ENCODE measurements around the gene ANAPC5.
"Not testable (repeated sequence)": the region's sequence is repeated elsewhere in the genome, so short reads cannot be mapped to it uniquely, and the experiment has no call there.

Gene ANAPC5

DNA sequence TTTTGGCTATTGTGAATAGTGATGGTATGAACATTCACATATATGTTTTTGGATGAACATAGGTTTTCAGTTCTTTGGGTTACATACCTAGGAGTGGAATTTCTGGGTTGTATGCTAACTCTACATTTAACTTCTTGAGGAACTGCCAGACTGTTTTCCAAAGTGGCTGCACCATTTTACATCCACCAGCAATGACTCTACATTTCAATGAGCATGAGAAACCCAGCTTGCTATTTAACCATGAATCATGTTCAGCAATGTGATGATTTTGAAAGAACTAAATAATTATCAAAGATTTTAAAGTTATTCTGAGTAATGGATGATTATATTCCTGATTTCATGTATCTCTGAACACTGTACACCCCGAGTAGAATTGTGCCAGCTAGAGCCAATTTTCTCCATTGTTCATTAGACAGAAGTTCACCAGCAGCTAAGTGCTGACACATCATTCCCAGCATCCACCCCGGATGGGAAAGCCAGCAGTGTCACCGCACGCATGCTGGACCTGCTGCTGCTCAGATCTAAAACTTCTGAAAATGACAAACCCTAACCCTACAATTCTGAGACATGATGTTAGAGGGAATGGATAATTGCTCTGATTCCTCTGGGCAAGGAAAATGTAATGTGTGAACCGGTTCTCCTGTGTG is 13.3 kb upstream of the ANAPC5 start:
- DNase-seq = no peak

DNA sequence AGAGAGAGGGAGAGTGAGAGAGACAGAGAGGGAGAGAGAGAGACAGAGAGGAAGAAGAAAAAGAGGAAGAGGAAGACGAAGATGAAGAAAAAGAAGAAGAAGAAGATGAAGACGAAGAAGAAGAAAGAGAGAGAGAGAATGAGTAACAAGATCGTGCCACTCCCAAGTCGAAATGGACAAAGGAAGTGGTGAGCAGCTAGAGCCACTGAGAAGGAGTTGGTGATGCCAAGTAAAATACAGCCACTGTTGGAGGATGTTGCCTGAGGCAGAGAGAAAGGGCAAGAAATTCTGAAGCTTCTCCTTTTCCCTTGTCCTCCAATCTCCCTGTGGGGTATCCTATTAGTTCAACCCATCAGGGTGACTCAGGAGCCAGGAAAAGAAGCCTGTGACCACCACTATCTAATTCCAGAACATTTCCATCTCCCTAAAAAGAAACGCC is 12.5 kb upstream of the ANAPC5 start:
- no peak for DNase-seq

DNA sequence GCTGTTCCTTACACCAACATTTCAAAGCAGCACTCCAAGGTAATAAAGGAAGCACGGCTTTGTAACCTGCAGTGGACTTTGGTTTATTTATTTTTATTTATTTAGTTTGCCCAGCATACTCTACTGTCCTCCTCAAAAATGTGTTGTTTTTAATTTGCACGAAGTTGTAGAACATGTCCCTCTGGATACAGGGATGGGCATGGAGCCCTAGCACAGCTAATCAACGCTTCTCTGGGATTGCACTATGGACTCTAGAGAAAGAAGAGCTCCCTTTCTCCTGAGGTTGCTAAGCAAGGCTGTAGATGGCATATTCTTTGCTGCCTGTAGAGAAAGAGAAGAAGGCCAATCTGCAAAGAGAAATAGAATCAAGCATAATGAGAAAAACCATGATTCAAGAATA is 5.9 kb upstream of the ANAPC5 start:
- no peak for DNase-seq

DNA sequence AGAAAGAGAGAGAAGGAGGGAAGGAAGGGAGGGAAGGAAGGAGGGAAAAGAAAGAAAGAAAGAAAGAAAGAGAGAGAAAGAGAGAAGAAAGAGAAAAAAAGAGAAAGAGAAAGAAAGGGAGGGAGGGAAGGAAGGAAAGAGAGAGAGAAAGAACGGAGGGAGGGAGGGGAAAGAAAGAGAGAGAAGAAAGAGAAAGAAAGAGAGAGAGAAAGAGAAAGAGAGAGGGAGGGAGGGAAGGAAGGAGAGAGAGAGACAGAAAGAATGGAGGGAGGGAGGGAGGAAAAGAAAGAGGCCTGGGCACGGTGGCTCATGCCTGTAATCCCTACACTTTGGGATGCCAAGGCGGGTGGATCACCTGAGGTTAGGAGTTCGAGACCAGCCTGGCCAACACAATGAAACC is 5.1 kb upstream of the ANAPC5 start:
- no peak for DNase-seq

DNA sequence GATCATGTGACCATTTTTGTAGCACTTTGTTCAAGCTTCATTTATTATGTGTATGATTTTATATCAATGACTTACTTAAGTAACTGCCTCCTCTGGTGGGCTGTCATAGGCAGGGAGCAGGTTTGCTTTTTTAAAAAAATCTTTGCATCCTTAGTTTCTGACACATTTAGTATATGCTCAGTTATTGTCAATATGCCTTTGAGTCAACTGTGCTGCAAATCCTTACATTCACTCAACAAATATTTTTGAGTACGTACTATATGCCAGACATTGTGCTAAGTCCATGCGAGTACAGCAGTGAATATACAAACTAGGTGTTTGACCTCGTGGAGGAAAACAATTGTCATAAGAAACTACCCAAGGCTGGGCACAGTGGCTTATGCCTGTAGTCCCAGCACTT is 4.4 kb upstream of the ANAPC5 start:
- no peak for DNase-seq

DNA sequence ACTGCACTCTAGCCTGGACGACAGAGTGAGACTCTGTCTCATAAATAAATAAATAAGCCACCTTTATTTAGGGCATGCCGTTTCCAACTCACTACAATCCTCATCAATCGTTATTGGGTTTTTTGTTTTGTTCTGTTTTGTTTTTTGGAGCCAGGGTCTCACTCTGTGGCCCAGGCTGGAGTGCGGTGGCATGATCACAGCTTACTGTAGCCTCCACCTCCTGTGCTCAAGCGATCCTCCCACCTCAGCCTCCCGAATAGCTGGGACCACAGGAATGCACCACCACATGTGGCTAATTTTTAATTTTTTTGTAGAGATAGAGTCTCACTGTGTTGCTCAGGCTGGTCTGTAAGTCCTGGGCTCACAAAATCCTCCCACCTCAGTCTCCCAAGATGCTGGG is 3.6 kb upstream of the ANAPC5 start:
- DNase-seq = no peak

DNA sequence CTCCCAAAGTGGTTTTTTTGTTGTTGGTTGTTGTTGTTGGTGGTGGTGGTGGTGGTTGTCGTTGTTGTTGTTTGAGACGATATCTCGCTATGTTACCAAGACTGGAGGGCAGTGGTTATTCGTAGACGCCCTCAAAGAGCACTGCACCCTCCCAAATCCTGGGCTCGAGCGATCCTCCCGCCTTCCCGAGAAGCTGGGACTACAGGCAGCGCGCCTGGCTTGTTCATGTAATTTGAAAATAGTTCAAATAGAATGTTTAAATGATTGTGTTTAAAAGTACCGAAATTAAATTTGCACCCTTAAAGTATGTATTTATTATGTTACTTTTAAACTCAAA is 439 bp upstream of the ANAPC5 start:
- DNase-seq = peak; percentile 91

DNA sequence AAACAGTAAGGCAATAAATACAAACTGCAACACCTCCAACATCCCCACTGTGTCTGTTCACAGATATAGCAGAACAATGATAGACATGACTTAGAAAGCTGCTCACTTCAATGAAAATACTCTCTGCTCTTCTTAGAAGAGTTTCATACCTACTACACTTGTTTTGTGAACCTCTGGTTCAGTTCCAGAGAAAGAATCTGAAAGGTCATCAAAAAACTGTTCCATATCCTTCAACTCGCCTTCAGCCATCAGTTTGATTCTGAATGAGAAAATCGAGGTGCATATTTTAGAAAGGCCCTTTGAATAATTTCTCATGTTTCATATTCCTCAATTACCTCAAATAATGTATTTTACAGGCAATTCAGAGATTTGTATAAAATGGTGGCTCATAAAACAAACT is 5.5 kb downstream of the ANAPC5 start:
- no peak for DNase-seq

DNA sequence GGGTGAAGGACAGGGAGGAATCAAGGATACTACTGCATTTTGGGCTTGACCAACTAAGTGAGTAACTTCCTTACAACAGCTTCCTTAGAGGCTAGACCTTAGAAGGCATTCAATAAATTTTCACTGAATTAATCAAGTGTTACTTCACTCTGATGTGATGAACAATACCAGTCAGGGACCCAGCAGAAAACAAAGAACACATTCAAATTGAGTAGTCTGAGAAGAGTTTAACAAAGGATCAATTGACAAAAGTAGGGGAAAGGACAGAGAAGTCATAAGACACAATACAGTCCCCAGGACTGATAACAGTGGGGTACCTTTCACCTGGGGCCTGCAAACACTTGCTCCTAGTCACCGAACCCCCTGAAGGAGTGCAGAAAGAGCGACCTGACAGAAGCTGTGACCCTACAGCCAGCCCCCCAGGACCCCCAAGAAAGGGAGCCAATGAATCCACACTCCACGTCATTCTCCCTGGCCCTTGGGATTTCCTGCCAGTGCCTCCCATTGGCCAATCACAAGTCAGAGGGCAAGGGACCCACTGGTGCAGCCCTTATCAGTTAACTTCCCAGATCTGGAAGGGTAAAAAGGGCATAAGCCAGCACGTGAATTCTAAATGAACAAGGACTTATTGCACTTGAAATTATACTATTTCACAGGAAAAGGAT is 6.9 kb downstream of the ANAPC5 start:
- DNase-seq = no peak

DNA sequence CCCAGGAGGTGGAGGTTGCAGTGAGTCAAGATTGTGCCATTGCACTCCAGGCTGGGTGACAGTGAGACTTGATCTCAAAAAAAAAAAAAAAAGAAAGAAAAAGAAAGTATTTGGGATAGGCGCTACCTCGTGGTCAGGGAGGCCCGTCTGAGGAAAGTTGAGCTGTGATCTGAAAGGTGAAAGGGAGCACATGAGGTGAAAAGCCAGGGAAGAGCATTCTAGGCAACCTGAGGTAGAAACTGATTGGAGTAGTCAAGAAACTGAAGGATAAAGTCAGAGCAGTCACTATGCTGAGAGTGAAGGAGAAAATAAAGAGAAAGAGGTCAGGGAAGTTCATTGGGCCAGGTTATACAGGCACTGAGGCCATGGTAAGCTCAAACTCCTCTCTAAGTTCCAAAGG is 7.7 kb downstream of the ANAPC5 start:
- no peak for DNase-seq

DNA sequence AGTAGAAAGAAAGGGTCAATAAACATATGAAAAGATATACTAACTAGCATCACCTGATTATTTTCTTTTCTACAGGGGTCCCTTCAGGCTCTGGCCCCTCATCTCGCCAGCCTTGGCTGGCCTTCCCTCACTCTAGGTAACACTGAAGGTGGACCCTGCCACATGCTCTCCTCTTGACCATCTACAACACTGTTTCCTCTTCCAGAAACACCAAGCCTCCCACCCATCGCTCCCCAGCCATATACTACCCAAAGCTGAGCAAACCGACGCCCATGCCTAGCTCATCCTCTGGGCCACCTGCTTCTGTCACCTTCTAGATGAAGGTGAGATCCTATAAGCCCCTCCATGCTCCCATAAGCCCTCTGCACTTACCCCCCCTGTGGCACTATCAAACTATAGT is 14.8 kb downstream of the ANAPC5 start:
- no peak for DNase-seq

DNA sequence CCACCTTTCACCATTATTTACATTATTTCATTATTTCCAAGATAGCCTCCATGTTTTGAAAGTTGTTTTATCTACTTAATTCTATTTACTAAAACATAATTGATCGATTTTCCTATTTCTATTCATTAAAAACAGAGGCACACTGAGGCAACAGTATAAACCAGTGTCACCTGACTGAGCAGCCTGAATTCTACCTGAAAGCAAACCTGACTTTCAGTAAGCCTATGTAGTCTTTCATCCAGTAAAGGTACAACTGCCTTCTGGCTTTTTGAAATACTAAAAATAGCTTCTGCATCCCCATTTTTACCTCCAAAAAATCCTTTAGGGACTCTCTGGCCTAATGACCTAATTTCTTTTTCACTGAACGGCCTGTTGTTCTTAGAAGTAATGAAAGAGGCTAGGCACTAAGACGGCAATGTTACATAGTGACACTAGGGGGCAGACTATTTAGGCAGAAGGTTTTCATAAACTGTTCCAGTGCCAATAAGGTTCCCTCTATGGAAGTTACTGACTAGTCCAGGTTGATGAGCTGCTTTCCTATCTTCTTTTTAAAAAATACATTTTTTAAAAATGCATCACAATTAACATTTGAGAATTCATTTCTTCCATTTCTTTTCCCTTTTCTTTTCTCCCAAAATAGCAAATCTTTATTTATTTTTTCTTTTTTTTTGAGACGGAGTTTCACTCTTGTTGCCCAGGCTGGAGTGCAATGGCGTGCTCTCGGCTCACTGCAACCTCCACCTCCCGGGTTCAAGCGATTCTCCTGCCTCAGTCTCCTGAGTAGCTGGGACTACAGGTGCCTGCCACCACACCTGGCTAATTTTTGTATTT is 17.5 kb downstream of the ANAPC5 start:
- peak; percentile 82 for DNase-seq

DNA sequence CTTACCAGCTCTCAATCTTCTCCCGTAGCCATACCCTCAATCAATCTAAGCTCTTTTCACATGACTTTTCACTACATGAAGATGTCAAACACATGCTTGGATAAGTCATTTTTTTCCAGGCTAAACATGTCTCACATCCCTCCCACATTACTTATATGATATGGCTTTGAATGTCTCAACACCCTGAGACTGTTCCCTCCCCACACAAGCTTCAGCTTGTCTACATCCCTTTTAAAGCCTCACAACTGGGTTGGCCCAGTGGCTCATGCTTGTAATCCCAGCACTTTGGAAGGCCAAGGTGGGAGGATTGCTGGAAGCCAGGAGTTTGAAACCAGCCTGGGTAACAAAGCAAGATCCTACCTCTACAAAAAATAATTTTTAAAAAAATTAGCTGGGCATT is 18.5 kb downstream of the ANAPC5 start:
- DNase-seq = no peak

DNA sequence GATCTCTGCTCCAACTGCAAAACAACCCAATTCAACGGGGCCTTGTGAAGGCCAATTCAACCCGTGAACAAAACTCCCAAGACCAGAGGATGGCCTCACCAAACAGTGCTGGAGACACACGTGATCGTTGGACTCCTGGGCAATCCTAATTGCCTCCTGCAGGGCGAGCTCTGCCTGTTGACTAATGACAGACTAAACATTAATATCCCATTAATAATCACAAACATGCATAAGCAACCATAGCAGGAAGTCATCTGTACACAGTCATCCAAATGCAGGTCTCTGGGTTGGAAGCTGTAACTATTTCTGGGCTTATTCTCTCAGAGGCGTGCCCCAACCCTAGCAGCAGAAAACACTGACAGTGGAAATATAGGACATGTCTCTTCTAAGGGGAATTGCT is 21.0 kb downstream of the ANAPC5 start:
- no peak for DNase-seq

DNA sequence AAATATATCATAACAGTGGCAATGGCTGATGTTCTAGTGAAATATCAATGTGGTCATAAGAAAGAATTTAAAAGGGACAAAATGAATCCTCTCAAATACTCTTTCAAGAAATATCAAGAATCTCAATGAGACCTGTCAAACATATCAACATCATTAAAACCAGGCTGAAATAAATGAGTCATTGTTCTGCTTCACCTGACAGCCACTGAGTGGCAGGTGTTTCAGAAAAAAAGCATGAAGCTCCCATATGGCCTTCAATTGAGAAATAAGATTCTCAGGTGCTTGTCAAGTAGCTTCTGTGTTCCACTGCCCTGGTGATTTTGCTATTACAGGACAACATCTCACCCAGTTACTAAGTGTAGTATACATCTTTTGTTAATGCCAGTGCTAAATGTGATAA is 21.5 kb downstream of the ANAPC5 start:
- DNase-seq = peak; percentile 18

DNA sequence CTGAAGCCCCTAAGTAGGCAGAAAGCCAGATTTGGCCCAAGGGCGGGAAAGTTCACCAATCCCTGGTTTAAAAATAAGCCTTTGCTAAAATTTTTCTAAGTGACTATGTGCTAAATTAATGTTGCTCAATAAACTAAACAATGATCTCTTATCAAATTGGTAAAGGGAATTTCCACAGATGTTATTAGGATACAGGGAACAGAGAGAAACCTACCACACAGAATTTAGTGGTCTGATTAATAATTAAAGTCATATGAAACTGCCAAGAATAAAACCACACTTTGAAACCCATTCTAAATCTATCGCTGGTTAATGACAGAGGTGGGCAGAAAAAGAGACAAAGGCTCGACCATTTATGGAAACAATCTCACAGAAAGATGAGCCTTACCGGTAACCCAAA is 22.0 kb downstream of the ANAPC5 start:
- no peak for DNase-seq

DNA sequence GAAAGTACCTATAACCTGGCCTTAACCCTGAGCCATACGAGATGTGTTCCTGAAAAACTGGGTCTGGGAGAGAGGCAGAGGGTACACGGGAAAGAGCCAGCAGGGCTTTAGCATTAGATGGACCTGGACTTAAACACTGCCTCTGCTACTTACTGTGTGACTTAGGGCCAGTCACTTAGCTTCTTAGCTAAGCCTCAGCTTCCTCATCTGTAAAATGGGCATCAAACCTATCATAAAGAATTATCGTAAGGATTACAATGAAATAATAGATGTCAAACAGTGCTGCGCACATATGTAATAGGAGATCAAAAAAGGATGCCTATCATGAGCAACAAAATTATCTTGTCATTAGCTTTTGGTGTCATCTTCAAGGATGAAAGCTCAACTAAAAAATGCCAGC is 23.6 kb downstream of the ANAPC5 start:
- DNase-seq = no peak

DNA sequence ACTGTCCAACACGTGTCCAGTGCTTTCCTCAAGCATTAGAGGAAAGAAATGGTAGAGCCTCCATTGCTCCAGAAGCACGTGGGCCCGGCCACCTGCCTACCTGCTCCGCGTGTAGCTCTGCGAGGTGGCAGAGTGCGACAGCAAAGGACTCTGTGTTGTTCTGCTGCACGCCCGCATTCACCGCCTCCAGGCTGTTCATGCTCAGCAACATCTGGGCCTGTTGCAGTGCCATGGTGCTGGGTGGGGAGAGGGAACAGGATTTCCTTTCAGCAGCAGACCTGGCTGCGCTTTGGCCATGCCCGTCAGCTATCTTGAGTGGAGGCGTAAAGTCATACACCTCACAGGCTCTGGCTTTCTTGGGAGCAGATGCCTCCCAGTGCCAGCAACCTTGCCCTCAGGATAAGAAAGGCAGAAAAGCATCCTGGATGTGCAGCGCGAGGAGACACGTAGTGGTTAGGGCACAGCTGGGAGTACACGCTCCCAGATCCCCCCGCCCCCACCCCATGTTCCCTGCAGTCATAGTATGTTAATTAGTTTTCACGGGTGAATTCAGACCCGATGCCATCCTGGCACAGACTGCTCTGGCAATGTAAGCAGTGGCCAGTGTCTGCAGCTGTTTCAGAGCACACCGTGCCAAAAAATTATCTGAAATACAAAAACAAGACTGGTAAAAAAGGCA is 25.1 kb downstream of the ANAPC5 start:
- DNase-seq = no peak

DNA sequence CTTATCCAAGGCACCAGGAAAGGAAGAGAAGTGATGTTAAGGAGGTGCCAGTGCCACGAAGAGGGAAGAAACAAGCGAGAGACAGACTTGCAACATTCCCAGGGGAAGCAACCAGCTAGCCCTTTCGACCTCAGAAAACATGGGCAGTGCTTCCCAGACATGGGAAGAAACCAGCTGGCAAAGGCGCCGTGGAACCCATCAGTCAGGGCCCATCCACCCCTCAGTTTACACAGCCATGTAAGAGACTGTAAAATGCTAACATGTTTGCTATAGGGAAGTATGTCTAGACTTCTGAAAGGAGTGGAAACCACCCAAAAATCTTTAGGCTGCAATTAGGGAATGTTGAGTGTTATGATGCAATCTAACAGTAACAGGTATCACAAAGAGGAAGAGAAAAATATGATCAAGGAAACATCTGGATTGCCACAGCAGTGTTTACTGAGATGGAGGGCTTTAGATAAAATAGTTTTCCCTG is 26.3 kb downstream of the ANAPC5 start:
- no peak for DNase-seq

DNA sequence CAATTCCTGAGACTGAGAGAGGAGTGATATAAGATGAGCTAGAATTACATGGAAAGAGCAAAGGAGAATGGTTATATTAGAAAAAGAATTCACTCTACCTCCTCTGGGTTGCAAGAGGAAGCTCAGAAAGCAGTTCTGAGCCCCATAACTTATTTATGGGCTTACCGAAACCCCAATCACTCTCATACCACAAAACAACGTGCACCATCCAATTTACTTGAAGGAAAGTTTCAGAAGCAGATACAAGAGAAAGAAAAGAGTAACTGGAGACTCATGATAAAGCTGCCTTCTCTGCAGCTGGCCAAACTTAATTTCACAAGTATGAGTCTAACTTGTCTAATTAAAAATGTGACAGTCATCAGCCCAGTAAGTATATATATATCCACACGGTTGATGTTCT is 28.3 kb downstream of the ANAPC5 start:
- DNase-seq = no peak

DNA sequence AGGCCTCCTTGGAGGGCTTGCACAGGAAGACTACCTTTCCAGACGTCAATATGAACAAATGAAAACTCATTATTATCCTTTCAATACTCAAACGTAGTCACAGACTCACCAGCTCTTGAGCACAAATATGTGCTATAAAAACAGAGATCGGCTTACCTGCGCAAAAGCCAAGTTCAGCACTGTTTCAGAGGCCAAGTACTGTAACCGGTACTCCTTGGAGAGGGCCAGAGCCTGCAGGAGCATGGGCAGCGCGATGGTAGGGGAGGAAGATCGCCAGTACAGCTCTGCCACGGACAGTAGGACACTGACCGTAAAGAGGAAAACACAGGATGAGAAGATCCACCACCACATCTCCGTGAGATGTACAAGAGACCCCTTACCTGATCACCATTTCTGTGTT is 34.1 kb downstream of the ANAPC5 start:
- DNase-seq = no peak

DNA sequence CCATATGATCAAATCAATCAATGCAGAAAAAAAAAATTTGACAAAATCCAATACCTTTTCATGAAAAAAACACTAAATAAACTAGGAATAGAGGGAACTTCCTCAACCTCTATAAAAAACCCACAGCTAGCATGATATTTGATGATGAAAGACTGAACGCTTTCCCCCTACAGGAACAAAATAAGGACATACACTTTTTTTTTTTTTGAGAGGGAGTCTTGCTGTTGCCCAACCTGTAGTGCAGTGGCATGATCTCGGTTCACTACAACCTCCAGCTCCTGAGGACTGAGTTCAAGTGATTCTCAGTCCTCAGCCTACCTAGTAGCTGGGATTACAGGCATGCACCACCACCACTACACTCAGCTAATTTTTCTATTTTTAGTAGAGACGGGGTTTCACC is 37.8 kb downstream of the ANAPC5 start:
- no peak for DNase-seq

DNA sequence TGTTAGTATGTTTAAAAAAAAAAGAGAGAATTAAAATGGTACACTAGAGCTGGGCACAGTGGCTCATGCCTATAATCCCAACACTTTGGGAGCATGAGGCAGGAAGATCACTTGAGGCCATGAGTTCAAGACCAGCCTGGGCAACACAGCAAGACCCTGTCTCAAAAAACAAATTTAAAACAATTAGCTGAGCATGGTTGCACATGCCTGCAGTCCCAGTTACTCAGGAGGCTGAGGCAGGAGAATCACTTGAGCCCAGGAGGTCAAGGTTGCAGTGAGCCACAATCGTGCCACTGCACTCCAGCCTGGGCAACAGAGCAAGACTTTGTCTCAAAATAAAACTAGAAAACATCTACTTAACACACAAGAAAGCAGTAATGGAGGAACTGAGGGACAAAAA is 42.0 kb downstream of the ANAPC5 start:
- DNase-seq = not testable (repeated sequence)

DNA sequence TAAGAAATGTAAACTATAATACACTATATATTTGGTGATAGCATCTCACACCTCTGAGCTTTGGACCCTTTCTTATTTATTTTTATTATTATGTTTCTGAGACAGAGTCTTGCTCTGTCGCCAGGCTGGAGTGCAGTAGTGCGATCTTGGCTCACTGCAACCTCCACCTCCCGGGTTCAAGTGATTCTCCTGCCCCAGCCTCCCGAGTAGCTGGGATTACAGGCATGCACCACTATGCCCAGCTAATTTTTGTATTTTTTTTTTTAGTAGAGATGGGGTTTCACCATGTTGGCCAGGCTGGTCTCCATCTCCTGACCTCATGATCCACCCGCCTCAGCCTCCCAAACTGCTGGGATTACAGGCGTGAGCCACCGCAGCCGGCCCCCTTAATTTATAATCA is 44.8 kb downstream of the ANAPC5 start:
- DNase-seq = not testable (repeated sequence)

All from NCI-H1105 treated with DMSO at 0.1 percent for 48 hours (cell line).